Upper lobe of left lung (tissue), 6 donors: ENCODE measurements around the gene TP53I11. TPM values are rescaled to one million over a fixed set of nuclear protein-coding genes. Genes with fewer than 3 reads are reported as not detected.

ENCODE experiments used
- ATAC-seq, 2 donors: fragments of 200-7000 bp; cut with Tn5 transposase; one replicate each; pipeline ENCODE4 v1.9.1; 2022; ENCODE audit warnings: mild to moderate bottlenecking in 2 of 2, moderate library complexity in 2 of 2; ENCODE audit not compliant: low FRiP score in 2 of 2
- DNase-seq, 2 donors: peaks; one replicate each; pipeline ENCODE4 v3.0.0-alpha.2; 2019 to 2020
- H3K27ac ChIP-seq, 4 donors: fragments of 200-600 bp; sonication (generic); one replicate each; pipeline ENCODE4 v1.5.1; 2016 to 2019
- H3K27me3 ChIP-seq, 4 donors: fragments of 200-600 bp; sonication (generic); one replicate each; pipeline ENCODE4 v1.5.1; 2017 to 2019
- H3K36me3 ChIP-seq, 4 donors: fragments of 200-600 bp; sonication (generic); one replicate each; pipeline ENCODE4 v1.5.1; 2016 to 2019
- H3K4me1 ChIP-seq, 4 donors: fragments of 200-600 bp; sonication (generic); one replicate each; pipeline ENCODE4 v1.5.1; 2018 to 2019
- H3K4me3 ChIP-seq, 4 donors: fragments of 200-600 bp; sonication (generic); one replicate each; pipeline ENCODE4 v1.5.1; 2017 to 2019; ENCODE audit warnings: mild to moderate bottlenecking in 2 of 4, moderate library complexity in 1 of 4
- H3K9me3 ChIP-seq, 4 donors: fragments of 200-600 bp; sonication (generic); one replicate each; pipeline ENCODE4 v1.5.1; 2018 to 2019
- CTCF ChIP-seq, 6 experiments: fragments of 450-650 bp in 4 of 6; fragments of 200-600 bp in 2 of 6; sonication (generic) in 2 of 6; IDR thresholded peaks; one replicate each; pipeline ENCODE4 v1.5.1; 2016 to 2019; ENCODE audit warnings: antibody characterized with exemption in 6 of 6
- EP300 ChIP-seq, 4 donors: sonication (generic); formaldehyde crosslinking; IDR thresholded peaks; one replicate each; pipeline ENCODE4 v1.5.1; 2017; ENCODE audit warnings: antibody characterized with exemption in 4 of 4, control low read depth in 2 of 4
- POLR2A ChIP-seq, 4 donors: fragments of 450-650 bp; IDR thresholded peaks; one replicate each; pipeline ENCODE4 v1.5.1; 2016 to 2017; ENCODE audit warnings: antibody characterized with exemption in 4 of 4, mild to moderate bottlenecking in 2 of 4
- POLR2AphosphoS5 ChIP-seq, 2 donors: sonication (generic); formaldehyde crosslinking; IDR thresholded peaks; one replicate each; pipeline ENCODE4 v1.5.1; 2017; ENCODE audit warnings: antibody characterized with exemption in 2 of 2
- WGBS, 2 donors: methylation state at CpG; one replicate each; pipeline ENCODE4 v1.1.5; 2017 to 2018; 5-methylcytosine and 5-hydroxymethylcytosine counted together
- total RNA-seq, 6 donors: library from RNA; depleted of rRNA in 4 of 6; stranded (reverse); fragments of >200 nt in 4 of 6; gene quantifications; one replicate each; pipeline versions ENCODE4 v1.1.0 to v1.2.1, GENCODE V29; 2016 to 2021
- donor health status: DM: no; HTN: no; CAD: no; lungs with moderate emphysema.
- donor health status: DM: no; HTN: yes; CAD: no; lungs with severe emphysema.

The TP53I11 gene
- total RNA-seq, 6 donors from 2014 or later, result 55.3 to 127 (median 101) TPM

GRCh38 chr11:44977493-44977984 lies 26.9 kb upstream of the TP53I11 start:
- H3K27ac ChIP-seq, result peak overlapping the region; percentile 58 to 85 (median 68)
- peak in 2 of 6 experiments; percentile 14 to 21 for TF ChIP-seq CTCF (IDR thresholded peaks at IDR 0.05)
- peak in 1 of 4 donors; percentile 10 for TF ChIP-seq POLR2A (IDR thresholded peaks at IDR 0.05)
- TF ChIP-seq EP300 (IDR thresholded peaks at IDR 0.05), result no peak
- no peaks in the 10 kb centered on the region for H3K36me3 ChIP-seq
- H3K4me3 ChIP-seq, result no peak overlapping the region
- ATAC-seq (peak in 1 of 2 donors; percentile 17), DNase-seq (peak in 1 of 2 donors; percentile 55)
- 12 to 17% methylated on average over 9 of the region's 9 CpGs for WGBS, 2 donors
- peaks cover 39 to 45% (median 42%) of the 10 kb centered on the region in 4 donors for H3K4me1 ChIP-seq
- no peaks in the 10 kb centered on the region for H3K9me3 ChIP-seq
- no peaks in the 10 kb centered on the region for H3K27me3 ChIP-seq

GRCh38 chr11:44976576-44976975 lies 25.9 kb upstream of the TP53I11 start:
- H3K36me3 ChIP-seq, result no peaks in the 10 kb centered on the region
- no peak overlapping the region for H3K27ac ChIP-seq
- no peaks in the 10 kb centered on the region for H3K9me3 ChIP-seq
- TF ChIP-seq POLR2A (IDR thresholded peaks at IDR 0.05), result no peak
- TF ChIP-seq EP300 (IDR thresholded peaks at IDR 0.05), result no peak
- TF ChIP-seq CTCF (IDR thresholded peaks at IDR 0.05), result no peak
- TF ChIP-seq POLR2AphosphoS5 (IDR thresholded peaks at IDR 0.05), result no peak
- no peak for ATAC-seq
- no peak for DNase-seq
- no peak overlapping the region for H3K4me3 ChIP-seq
- 90 to 94% methylated on average over 2 to 5 of the region's 5 CpGs for WGBS, 2 donors
- H3K4me1 ChIP-seq, result peaks cover 39 to 45% (median 42%) of the 10 kb centered on the region in 4 donors
- H3K27me3 ChIP-seq, result no peaks in the 10 kb centered on the region

GRCh38 chr11:44974402-44975000 lies 23.8 kb upstream of the TP53I11 start:
- TF ChIP-seq EP300 (IDR thresholded peaks at IDR 0.05), result no peak
- no peak for TF ChIP-seq POLR2AphosphoS5 (IDR thresholded peaks at IDR 0.05)
- no peak for TF ChIP-seq POLR2A (IDR thresholded peaks at IDR 0.05)
- TF ChIP-seq CTCF (IDR thresholded peaks at IDR 0.05), result no peak
- 69 to 77% methylated on average over 12 of the region's 12 CpGs for whole genome bisulfite sequencing, 2 donors
- Histone ChIP-seq H3K27me3 (no peaks in the 10 kb centered on the region), H3K27ac (no peak overlapping the region), H3K4me3 (no peak overlapping the region), H3K9me3 (no peaks in the 10 kb centered on the region), H3K4me1 (peaks cover 22 to 26% (median 25%) of the 10 kb centered on the region in 4 donors), H3K36me3 (no peaks in the 10 kb centered on the region)
- DNase-seq (no peak), ATAC-seq (no peak)

- no peaks in the 10 kb centered on the region for H3K27me3 ChIP-seq
- H3K36me3 ChIP-seq, result no peaks in the 10 kb centered on the region
- H3K4me3 ChIP-seq, result no peak overlapping the region
- TF ChIP-seq POLR2A (IDR thresholded peaks at IDR 0.05), result no peak
- no peak for TF ChIP-seq CTCF (IDR thresholded peaks at IDR 0.05)
- H3K4me1 ChIP-seq, result peaks cover 15 to 19% (median 18%) of the 10 kb centered on the region in 4 donors
- ATAC-seq (no peak), DNase-seq (no peak)
- 78 to 79% methylated on average over 8 to 13 of the region's 13 CpGs for WGBS, 2 donors
- no peaks in the 10 kb centered on the region for H3K9me3 ChIP-seq
- no peak overlapping the region for H3K27ac ChIP-seq
Measured at GRCh38 chr11:44973632-44974401, 23.1 kb upstream of the TP53I11 start.
